Measurements from ENCODE around the gene ABHD6.

The ABHD6 gene

GRCh38 chr3:58243976-58244585 is 6.5 kb downstream of the ABHD6 start:
- TF ChIP-seq EGR1 (IDR thresholded peaks at IDR 0.05) (no peak), REST (IDR thresholded peaks at IDR 0.05; ENCODE audit: low read depth) (no peak), RAD21 (IDR thresholded peaks at IDR 0.05; ENCODE audit: low read depth) (no peak), NFIC (IDR thresholded peaks at IDR 0.05) (no peak), FOXM1 (IDR thresholded peaks at IDR 0.05; ENCODE audit: borderline replicate concordance, low read depth) (no peak)

- TF ChIP-seq RAD21 (IDR thresholded peaks at IDR 0.05; ENCODE audit: low read depth) (no peak), EGR1 (IDR thresholded peaks at IDR 0.05) (no peak), MAX (IDR thresholded peaks at IDR 0.05) (no peak), FOXM1 (IDR thresholded peaks at IDR 0.05; ENCODE audit: borderline replicate concordance, low read depth) (no peak), TCF12 (IDR thresholded peaks at IDR 0.05; ENCODE audit: low read depth) (no peak), TAF1 (IDR thresholded peaks at IDR 0.05; ENCODE audit: low read depth) (no peak), USF1 (IDR thresholded peaks at IDR 0.05) (no peak), TEAD4 (IDR thresholded peaks at IDR 0.05) (no peak), CREB1 (IDR thresholded peaks at IDR 0.05; ENCODE audit: low read depth) (no peak)
Measured at GRCh38 chr3:58246148-58247047, 8.8 kb downstream of the ABHD6 start.

GRCh38 chr3:58249358-58250092 is 11.9 kb downstream of the ABHD6 start:
- no peak for TF ChIP-seq YY1 (IDR thresholded peaks at IDR 0.05; ENCODE audit: low read depth)
- TF ChIP-seq ZBTB7A (IDR thresholded peaks at IDR 0.05; ENCODE audit: low read depth), result no peak
- TF ChIP-seq EGR1 (IDR thresholded peaks at IDR 0.05), result no peak

- no peak for TF ChIP-seq FOXM1 (IDR thresholded peaks at IDR 0.05; ENCODE audit: borderline replicate concordance, low read depth)
- no peak for TF ChIP-seq REST (IDR thresholded peaks at IDR 0.05; ENCODE audit: low read depth)
- no peak for TF ChIP-seq TEAD4 (IDR thresholded peaks at IDR 0.05)
- no peak for TF ChIP-seq NFIC (IDR thresholded peaks at IDR 0.05)
Measured at GRCh38 chr3:58250093-58250707, 12.6 kb downstream of the ABHD6 start.

- no peak for TF ChIP-seq CREB1 (IDR thresholded peaks at IDR 0.05; ENCODE audit: low read depth)
- 0 out of 2 replicates have a peak, but pooled peaks have one; percentile 19 for TF ChIP-seq NFIC (IDR thresholded peaks at IDR 0.05)
Measured at GRCh38 chr3:58251631-58252035, 14.0 kb downstream of the ABHD6 start.

GRCh38 chr3:58254144-58254543 is 16.6 kb downstream of the ABHD6 start:
- TF ChIP-seq EGR1 (IDR thresholded peaks at IDR 0.05) (no peak), NFIC (IDR thresholded peaks at IDR 0.05) (no peak), USF1 (IDR thresholded peaks at IDR 0.05) (no peak), REST (IDR thresholded peaks at IDR 0.05; ENCODE audit: low read depth) (no peak), YY1 (IDR thresholded peaks at IDR 0.05; ENCODE audit: low read depth) (no peak), ZBTB7A (IDR thresholded peaks at IDR 0.05; ENCODE audit: low read depth) (no peak), MAX (IDR thresholded peaks at IDR 0.05) (no peak), FOXM1 (IDR thresholded peaks at IDR 0.05; ENCODE audit: borderline replicate concordance, low read depth) (no peak), TAF1 (IDR thresholded peaks at IDR 0.05; ENCODE audit: low read depth) (no peak)
